SK-N-SH treated with all-trans-retinoic acid at 6 μM for 48 hours (cell line): ENCODE results near the gene CFAP57.

Experiments
- ATAC-seq: fragments of 200-7000 bp; cut with Tn5 transposase; 3 replicates; pipeline ENCODE4 v1.9.1; 2020; ENCODE audit warnings: mild to moderate bottlenecking, moderate library complexity
- ARNTL ChIP-seq: fragments of 450-650 bp; formaldehyde crosslinking; IDR thresholded peaks from 2 replicates; pipeline ENCODE4 v1.5.0; 2020; ENCODE audit warnings: low read depth, mild to moderate bottlenecking, moderate library complexity, borderline replicate concordance
- CSDC2 ChIP-seq: fragments of 250-450 bp; sonication (Bioruptor Pico); IDR thresholded peaks from 2 replicates; pipeline ENCODE4 v1.5.0; 2020; ENCODE audit warnings: mild to moderate bottlenecking, moderate library complexity
- ESRRG ChIP-seq: fragments of 250-450 bp; sonication (Bioruptor Pico); IDR thresholded peaks from 2 replicates; pipeline ENCODE4 v1.6.1; 2021; ENCODE audit warnings: mild to moderate bottlenecking
- GLIS3 ChIP-seq: fragments of 250-450 bp; sonication (Bioruptor Pico); IDR thresholded peaks from 2 replicates; pipeline ENCODE4 v1.5.0; 2020; ENCODE audit warnings: mild to moderate bottlenecking, moderate library complexity
- ISL1 ChIP-seq: fragments of 250-450 bp; sonication (Bioruptor Pico); IDR thresholded peaks from 2 replicates; pipeline ENCODE4 v2.1.2; 2022; ENCODE audit warnings: mild to moderate bottlenecking, moderate library complexity
- OSR1 ChIP-seq: fragments of 250-450 bp; sonication (Bioruptor Pico); IDR thresholded peaks from 2 replicates; pipeline ENCODE4 v1.8.0; 2022; ENCODE audit warnings: moderate library complexity, mild to moderate bottlenecking, inconsistent platforms
- PATZ1 ChIP-seq: fragments of 250-450 bp; sonication (Bioruptor Pico); IDR thresholded peaks from 2 replicates; pipeline ENCODE4 v1.8.0; 2020; ENCODE audit warnings: mild to moderate bottlenecking, moderate library complexity, borderline replicate concordance
- PPARA ChIP-seq: fragments of 250-450 bp; sonication (Bioruptor Pico); IDR thresholded peaks from 2 replicates; pipeline ENCODE4 v1.5.0; 2020; ENCODE audit warnings: mild to moderate bottlenecking, borderline replicate concordance
- RARB ChIP-seq: fragments of 250-450 bp; sonication (Bioruptor Pico); IDR thresholded peaks from 2 replicates; pipeline ENCODE4 v1.8.0; 2021; ENCODE audit warnings: mild to moderate bottlenecking, moderate library complexity
- SNAI2 ChIP-seq: fragments of 250-450 bp; sonication (Bioruptor Pico); IDR thresholded peaks from 2 replicates; pipeline ENCODE4 v1.5.0; 2020; ENCODE audit warnings: mild to moderate bottlenecking, moderate library complexity
- TCF4 ChIP-seq: fragments of 250-450 bp; sonication (Bioruptor Pico); IDR thresholded peaks from 2 replicates; pipeline ENCODE4 v1.8.0; 2021; ENCODE audit warnings: mild to moderate bottlenecking, moderate library complexity, borderline replicate concordance
- TOX ChIP-seq: fragments of 250-450 bp; sonication (Bioruptor Pico); IDR thresholded peaks from 2 replicates; pipeline ENCODE4 v1.8.0; 2021; ENCODE audit warnings: mild to moderate bottlenecking, moderate library complexity, borderline replicate concordance
- TSHZ2 ChIP-seq: fragments of 250-450 bp; sonication (Bioruptor Pico); IDR thresholded peaks from 2 replicates; pipeline ENCODE4 v1.5.0; 2020; ENCODE audit warnings: mild to moderate bottlenecking, moderate library complexity
- ZC3H10 ChIP-seq: fragments of 250-450 bp; sonication (Bioruptor Pico); IDR thresholded peaks from 2 replicates; pipeline ENCODE4 v1.5.1; 2021; ENCODE audit warnings: mild to moderate bottlenecking, moderate library complexity
- ZFP3 ChIP-seq: fragments of 250-450 bp; sonication (Bioruptor Pico); IDR thresholded peaks from 2 replicates; pipeline ENCODE4 v1.5.0; 2020; ENCODE audit warnings: mild to moderate bottlenecking, moderate library complexity
- ZFP30 ChIP-seq: fragments of 450-650 bp; formaldehyde crosslinking; IDR thresholded peaks from 2 replicates; pipeline ENCODE4 v1.5.0; 2022; ENCODE audit warnings: mild to moderate bottlenecking, moderate library complexity
- ZNF565 ChIP-seq: fragments of 450-650 bp; formaldehyde crosslinking; conservative IDR thresholded peaks from 2 replicates; pipeline ENCODE4 v1.5.0; 2020; ENCODE audit warnings: low read depth, mild to moderate bottlenecking, moderate library complexity
- ZNF8 ChIP-seq: fragments of 450-650 bp; formaldehyde crosslinking; IDR thresholded peaks from 2 replicates; pipeline ENCODE4 v1.5.0; 2020; ENCODE audit warnings: mild to moderate bottlenecking, moderate library complexity
- TF ChIP-seq, protein P1 (sequence below): fragments of 250-450 bp; sonication (Bioruptor Pico); IDR thresholded peaks from 2 replicates; pipeline ENCODE4 v1.8.0; 2021; ENCODE audit warnings: low read depth, mild to moderate bottlenecking, moderate library complexity, borderline replicate concordance
- TF ChIP-seq, protein P2 (sequence below): fragments of 250-450 bp; sonication (Bioruptor Pico); IDR thresholded peaks from 2 replicates; pipeline ENCODE4 v1.5.1; 2020; ENCODE audit warnings: low read depth, mild to moderate bottlenecking, moderate library complexity
- TF ChIP-seq, protein P3 (sequence below): fragments of 250-450 bp; sonication (Bioruptor Pico); IDR thresholded peaks from 2 replicates; pipeline ENCODE4 v1.5.1; 2021; ENCODE audit warnings: mild to moderate bottlenecking, moderate library complexity

The CFAP57 gene

GRCh38 chr1:43274804-43275180 lies 102.7 kb downstream of the CFAP57 start:
- TF ChIP-seq RARB (CRISPR knock-in tag) (no peak), ZFP30 (CRISPR knock-in tag) (no peak), ZFP3 (CRISPR knock-in tag) (no peak), PPARA (CRISPR knock-in tag) (no peak), ARNTL (CRISPR knock-in tag) (no peak), PATZ1 (CRISPR knock-in tag) (no peak), ESRRG (CRISPR knock-in tag) (no peak)
- no peak for ATAC-seq

DNA sequence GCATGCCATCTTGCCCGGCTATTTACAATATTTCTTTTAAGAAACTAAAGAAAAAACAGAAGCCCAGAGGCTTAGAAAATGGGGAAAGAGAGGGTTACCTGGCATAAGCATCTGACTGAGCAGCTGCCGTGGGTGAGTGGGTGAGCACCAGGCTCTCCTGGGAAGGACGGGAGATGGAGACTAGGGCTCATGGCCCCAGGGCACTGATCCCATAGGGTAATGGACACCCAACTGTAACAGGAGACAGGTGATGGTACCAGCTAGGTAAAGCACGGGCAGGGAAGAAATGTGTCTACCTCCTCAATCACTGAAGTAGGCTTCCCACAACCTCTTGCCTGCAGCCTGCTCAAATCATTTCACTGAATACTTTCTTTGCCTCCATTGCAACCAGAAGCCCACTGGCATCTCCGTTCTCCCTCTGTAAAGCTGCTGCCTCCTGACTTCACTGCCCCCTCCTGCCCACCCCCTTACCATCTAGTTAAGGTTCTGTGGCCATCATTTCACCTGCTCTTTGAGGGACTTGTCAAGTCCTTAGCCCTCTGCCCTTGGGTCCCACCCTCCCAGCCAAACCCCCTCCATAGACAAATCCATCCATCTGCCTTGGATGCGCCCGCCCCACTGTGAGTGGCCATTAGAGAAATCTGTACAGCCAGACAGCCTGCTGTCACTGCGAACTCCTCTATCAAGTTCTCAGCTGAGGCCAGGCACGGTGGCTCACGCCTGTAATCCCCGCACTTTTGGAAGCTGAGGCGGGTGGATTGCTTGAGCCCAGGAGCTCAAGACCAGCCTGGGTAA lies 103.9 kb downstream of the CFAP57 start:
- ATAC-seq: no peak
- no peak for TF ChIP-seq ZNF565 (CRISPR knock-in tag)
- no peak for TF ChIP-seq TSHZ2
- no peak for TF ChIP-seq PPARA (CRISPR knock-in tag)
- TF ChIP-seq ISL1 (CRISPR knock-in tag): no peak
- no peak for TF ChIP-seq PATZ1 (CRISPR knock-in tag)
- TF ChIP-seq, protein P1, sequence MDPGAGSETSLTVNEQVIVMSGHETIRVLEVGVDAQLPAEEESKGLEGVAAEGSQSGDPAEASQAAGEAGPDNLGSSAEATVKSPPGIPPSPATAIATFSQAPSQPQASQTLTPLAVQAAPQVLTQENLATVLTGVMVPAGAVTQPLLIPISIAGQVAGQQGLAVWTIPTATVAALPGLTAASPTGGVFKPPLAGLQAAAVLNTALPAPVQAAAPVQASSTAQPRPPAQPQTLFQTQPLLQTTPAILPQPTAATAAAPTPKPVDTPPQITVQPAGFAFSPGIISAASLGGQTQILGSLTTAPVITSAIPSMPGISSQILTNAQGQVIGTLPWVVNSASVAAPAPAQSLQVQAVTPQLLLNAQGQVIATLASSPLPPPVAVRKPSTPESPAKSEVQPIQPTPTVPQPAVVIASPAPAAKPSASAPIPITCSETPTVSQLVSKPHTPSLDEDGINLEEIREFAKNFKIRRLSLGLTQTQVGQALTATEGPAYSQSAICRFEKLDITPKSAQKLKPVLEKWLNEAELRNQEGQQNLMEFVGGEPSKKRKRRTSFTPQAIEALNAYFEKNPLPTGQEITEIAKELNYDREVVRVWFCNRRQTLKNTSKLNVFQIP (CRISPR knock-in tag): no peak
- no peak for TF ChIP-seq ZNF8
- TF ChIP-seq, protein P2, sequence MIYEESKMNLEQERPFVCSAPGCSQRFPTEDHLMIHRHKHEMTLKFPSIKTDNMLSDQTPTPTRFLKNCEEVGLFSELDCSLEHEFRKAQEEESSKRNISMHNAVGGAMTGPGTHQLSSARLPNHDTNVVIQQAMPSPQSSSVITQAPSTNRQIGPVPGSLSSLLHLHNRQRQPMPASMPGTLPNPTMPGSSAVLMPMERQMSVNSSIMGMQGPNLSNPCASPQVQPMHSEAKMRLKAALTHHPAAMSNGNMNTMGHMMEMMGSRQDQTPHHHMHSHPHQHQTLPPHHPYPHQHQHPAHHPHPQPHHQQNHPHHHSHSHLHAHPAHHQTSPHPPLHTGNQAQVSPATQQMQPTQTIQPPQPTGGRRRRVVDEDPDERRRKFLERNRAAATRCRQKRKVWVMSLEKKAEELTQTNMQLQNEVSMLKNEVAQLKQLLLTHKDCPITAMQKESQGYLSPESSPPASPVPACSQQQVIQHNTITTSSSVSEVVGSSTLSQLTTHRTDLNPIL (CRISPR knock-in tag): no peak

- ATAC-seq: no peak
- TF ChIP-seq TOX (no peak), SNAI2 (no peak), ZC3H10 (CRISPR knock-in tag) (no peak), OSR1 (CRISPR knock-in tag) (no peak), CSDC2 (CRISPR knock-in tag) (no peak), ZNF8 (no peak), ZFP3 (CRISPR knock-in tag) (no peak), GLIS3 (no peak), TCF4 (no peak), ZNF565 (CRISPR knock-in tag) (no peak), ZFP30 (CRISPR knock-in tag) (no peak), PPARA (CRISPR knock-in tag) (no peak)
- TF ChIP-seq, protein P3, sequence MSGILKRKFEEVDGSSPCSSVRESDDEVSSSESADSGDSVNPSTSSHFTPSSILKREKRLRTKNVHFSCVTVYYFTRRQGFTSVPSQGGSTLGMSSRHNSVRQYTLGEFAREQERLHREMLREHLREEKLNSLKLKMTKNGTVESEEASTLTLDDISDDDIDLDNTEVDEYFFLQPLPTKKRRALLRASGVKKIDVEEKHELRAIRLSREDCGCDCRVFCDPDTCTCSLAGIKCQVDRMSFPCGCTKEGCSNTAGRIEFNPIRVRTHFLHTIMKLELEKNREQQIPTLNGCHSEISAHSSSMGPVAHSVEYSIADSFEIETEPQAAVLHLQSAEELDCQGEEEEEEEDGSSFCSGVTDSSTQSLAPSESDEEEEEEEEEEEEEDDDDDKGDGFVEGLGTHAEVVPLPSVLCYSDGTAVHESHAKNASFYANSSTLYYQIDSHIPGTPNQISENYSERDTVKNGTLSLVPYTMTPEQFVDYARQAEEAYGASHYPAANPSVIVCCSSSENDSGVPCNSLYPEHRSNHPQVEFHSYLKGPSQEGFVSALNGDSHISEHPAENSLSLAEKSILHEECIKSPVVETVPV: no peak
- TF ChIP-seq, protein P2 (CRISPR knock-in tag): no peak
These were observed 104.5 kb downstream of the CFAP57 start for GRCh38 chr1:43276673-43277072.
